ENCODE measurements around the gene CRYL1.

The CRYL1 gene

GRCh38 chr13:20442375-20442774 lies 83.3 kb downstream of the CRYL1 start:
- TF ChIP-seq YY1 (IDR thresholded peaks at IDR 0.05; ENCODE audit: low read depth) (no peak), EP300 (IDR thresholded peaks at IDR 0.05; ENCODE audit: borderline replicate concordance) (no peak), EGR1 (IDR thresholded peaks at IDR 0.05) (no peak), USF1 (IDR thresholded peaks at IDR 0.05) (no peak), FOXM1 (IDR thresholded peaks at IDR 0.05; ENCODE audit: borderline replicate concordance, low read depth) (no peak), NFIC (IDR thresholded peaks at IDR 0.05) (no peak), CREB1 (IDR thresholded peaks at IDR 0.05; ENCODE audit: low read depth) (no peak), REST (IDR thresholded peaks at IDR 0.05; ENCODE audit: low read depth) (no peak), TCF12 (IDR thresholded peaks at IDR 0.05; ENCODE audit: low read depth) (no peak), CEBPB (IDR thresholded peaks at IDR 0.05) (no peak), ZBTB7A (IDR thresholded peaks at IDR 0.05; ENCODE audit: low read depth) (no peak), RAD21 (IDR thresholded peaks at IDR 0.05; ENCODE audit: low read depth) (no peak), MAX (IDR thresholded peaks at IDR 0.05) (no peak), TAF1 (IDR thresholded peaks at IDR 0.05; ENCODE audit: low read depth) (no peak), TEAD4 (IDR thresholded peaks at IDR 0.05) (no peak)

GRCh38 chr13:20441879-20442278 lies 83.8 kb downstream of the CRYL1 start:
- TF ChIP-seq REST (IDR thresholded peaks at IDR 0.05; ENCODE audit: low read depth) (no peak), TEAD4 (IDR thresholded peaks at IDR 0.05) (no peak), USF1 (IDR thresholded peaks at IDR 0.05) (no peak), TAF1 (IDR thresholded peaks at IDR 0.05; ENCODE audit: low read depth) (no peak), YY1 (IDR thresholded peaks at IDR 0.05; ENCODE audit: low read depth) (no peak), CEBPB (IDR thresholded peaks at IDR 0.05) (no peak), RAD21 (IDR thresholded peaks at IDR 0.05; ENCODE audit: low read depth) (no peak), EGR1 (IDR thresholded peaks at IDR 0.05) (no peak), NFIC (IDR thresholded peaks at IDR 0.05) (no peak), EP300 (IDR thresholded peaks at IDR 0.05; ENCODE audit: borderline replicate concordance) (no peak), CREB1 (IDR thresholded peaks at IDR 0.05; ENCODE audit: low read depth) (no peak), MAX (IDR thresholded peaks at IDR 0.05) (no peak), FOXM1 (IDR thresholded peaks at IDR 0.05; ENCODE audit: borderline replicate concordance, low read depth) (no peak), TCF12 (IDR thresholded peaks at IDR 0.05; ENCODE audit: low read depth) (no peak), ZBTB7A (IDR thresholded peaks at IDR 0.05; ENCODE audit: low read depth) (no peak)

- TF ChIP-seq EGR1 (IDR thresholded peaks at IDR 0.05) (no peak), CREB1 (IDR thresholded peaks at IDR 0.05; ENCODE audit: low read depth) (no peak), RAD21 (IDR thresholded peaks at IDR 0.05; ENCODE audit: low read depth) (no peak), USF1 (IDR thresholded peaks at IDR 0.05) (no peak), REST (IDR thresholded peaks at IDR 0.05; ENCODE audit: low read depth) (no peak), CEBPB (IDR thresholded peaks at IDR 0.05) (no peak), YY1 (IDR thresholded peaks at IDR 0.05; ENCODE audit: low read depth) (no peak), MAX (IDR thresholded peaks at IDR 0.05) (no peak), TAF1 (IDR thresholded peaks at IDR 0.05; ENCODE audit: low read depth) (no peak), TCF12 (IDR thresholded peaks at IDR 0.05; ENCODE audit: low read depth) (no peak), ZBTB7A (IDR thresholded peaks at IDR 0.05; ENCODE audit: low read depth) (no peak)
Observed at GRCh38 chr13:20441056-20441455, 84.6 kb downstream of the CRYL1 start.

- TF ChIP-seq NFIC (IDR thresholded peaks at IDR 0.05) (no peak), FOXM1 (IDR thresholded peaks at IDR 0.05; ENCODE audit: borderline replicate concordance, low read depth) (no peak), USF1 (IDR thresholded peaks at IDR 0.05) (no peak), TCF12 (IDR thresholded peaks at IDR 0.05; ENCODE audit: low read depth) (no peak), RAD21 (IDR thresholded peaks at IDR 0.05; ENCODE audit: low read depth) (no peak), REST (IDR thresholded peaks at IDR 0.05; ENCODE audit: low read depth) (no peak), CEBPB (IDR thresholded peaks at IDR 0.05) (no peak), MAX (IDR thresholded peaks at IDR 0.05) (no peak), TEAD4 (IDR thresholded peaks at IDR 0.05) (no peak), TAF1 (IDR thresholded peaks at IDR 0.05; ENCODE audit: low read depth) (no peak), YY1 (IDR thresholded peaks at IDR 0.05; ENCODE audit: low read depth) (no peak), ZBTB7A (IDR thresholded peaks at IDR 0.05; ENCODE audit: low read depth) (no peak), CREB1 (IDR thresholded peaks at IDR 0.05; ENCODE audit: low read depth) (no peak), EP300 (IDR thresholded peaks at IDR 0.05; ENCODE audit: borderline replicate concordance) (no peak), EGR1 (IDR thresholded peaks at IDR 0.05) (no peak)
Observed at GRCh38 chr13:20439261-20439660, 86.4 kb downstream of the CRYL1 start.
